ENCODE measurements around the gene CDR2L.

CDR2L gene

GRCh38 chr17:74987418-74987908 is at the start of gene CDR2L:
TSS of gene CDR2L (plus strand) at chr17:74987632. CDS start at chr17:74988044, 412 bp downstream.
- DNase-seq (ENCODE audit: low read depth in 3 of 3) = peak; percentile 78 to 90 (median 80)

- no peak for DNase-seq (ENCODE audit: low read depth in 3 of 3)
These were observed 49.1 kb upstream of the CDR2L start for GRCh38 chr17:74938194-74938950.

GRCh38 chr17:74939534-74939933 is 47.9 kb upstream of the CDR2L start:
- DNase-seq (ENCODE audit: low read depth in 3 of 3) = no peak

GRCh38 chr17:74941128-74941725 is 46.2 kb upstream of the CDR2L start:
- no peak for DNase-seq (ENCODE audit: low read depth in 3 of 3)

- no peak for DNase-seq (ENCODE audit: low read depth in 3 of 3)
These were observed 43.5 kb upstream of the CDR2L start for GRCh38 chr17:74943808-74944522.

- DNase-seq (ENCODE audit: low read depth in 3 of 3) = no peak
These were observed 41.9 kb upstream of the CDR2L start for GRCh38 chr17:74945543-74945942.

GRCh38 chr17:74946641-74947040 is 40.8 kb upstream of the CDR2L start:
- no peak for DNase-seq (ENCODE audit: low read depth in 3 of 3)

GRCh38 chr17:74947041-74947754 is 40.2 kb upstream of the CDR2L start:
- DNase-seq (ENCODE audit: low read depth in 3 of 3) = no peak

GRCh38 chr17:74949455-74950115 is 37.8 kb upstream of the CDR2L start:
- DNase-seq (ENCODE audit: low read depth in 3 of 3) = no peak

GRCh38 chr17:74950207-74950606 is 37.2 kb upstream of the CDR2L start:
- DNase-seq (ENCODE audit: low read depth in 3 of 3) = no peak

- DNase-seq (ENCODE audit: low read depth in 3 of 3) = no peak
These were observed 36.4 kb upstream of the CDR2L start for GRCh38 chr17:74951065-74951464.

- no peak for DNase-seq (ENCODE audit: low read depth in 3 of 3)
These were observed 35.6 kb upstream of the CDR2L start for GRCh38 chr17:74951680-74952421.

GRCh38 chr17:74952431-74953133 is 34.9 kb upstream of the CDR2L start:
- DNase-seq (ENCODE audit: low read depth in 3 of 3) = no peak

GRCh38 chr17:74953134-74953687 is 34.2 kb upstream of the CDR2L start:
- DNase-seq (ENCODE audit: low read depth in 3 of 3) = no peak

- DNase-seq (ENCODE audit: low read depth in 3 of 3) = no peak
These were observed 33.3 kb upstream of the CDR2L start for GRCh38 chr17:74954115-74954514.

- no peak for DNase-seq (ENCODE audit: low read depth in 3 of 3)
These were observed 32.6 kb upstream of the CDR2L start for GRCh38 chr17:74954665-74955421.

- no peak for DNase-seq (ENCODE audit: low read depth in 3 of 3)
These were observed 31.3 kb upstream of the CDR2L start for GRCh38 chr17:74956093-74956492.

- DNase-seq (ENCODE audit: low read depth in 3 of 3) = peak; percentile 57 to 77 (median 66)
These were observed 29.3 kb upstream of the CDR2L start for GRCh38 chr17:74957935-74958740.
